HCT116 (cell line): Measurements from ENCODE around the gene MMP21.

Experiments used
- EGR1 ChIP-seq: IDR thresholded peaks from 2 replicates; pipeline ENCODE4 v1.6.1; 2012; ENCODE audit warnings: low read depth
- TF ChIP-seq, protein P1 (sequence below), 3 experiments: fragments of 200-600 bp in 1 of 3; sonication (generic) in 1 of 3; IDR thresholded peaks in 2 of 3; conservative IDR thresholded peaks in 1 of 3; 2 replicates each; pipeline ENCODE4 v1.5.1; 2012 to 2017; ENCODE audit warnings: low read depth in 2 of 3, low read length in 2 of 3, antibody characterized with exemption in 1 of 3, borderline replicate concordance in 1 of 3, control low read depth in 1 of 3, mild to moderate bottlenecking in 1 of 3, mixed read lengths in 1 of 3, mixed run types in 1 of 3, moderate library complexity in 1 of 3; ENCODE audit not compliant: insufficient read depth in 1 of 3

DNA sequence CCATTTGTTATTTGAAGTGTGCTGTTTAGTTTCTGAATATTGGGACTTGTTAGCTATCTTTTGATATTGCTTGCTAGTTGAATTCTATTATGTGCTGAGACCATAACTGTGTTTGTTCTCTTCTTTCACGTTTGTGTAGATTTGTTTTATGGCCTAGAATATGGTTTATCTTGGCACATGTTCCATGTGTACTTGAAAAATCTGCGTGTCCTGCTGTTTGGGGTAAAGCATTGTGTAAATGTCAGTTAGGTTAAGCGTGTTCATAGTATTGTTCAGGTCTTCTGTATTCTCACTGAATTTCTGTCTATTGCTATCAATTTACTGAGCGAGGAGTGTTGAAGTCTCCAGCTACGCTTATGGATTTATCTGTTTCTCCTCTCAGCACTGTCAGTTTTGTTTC is 19.4 kb downstream of the MMP21 start:
- TF ChIP-seq EGR1 = no peak
- TF ChIP-seq, protein P1, sequence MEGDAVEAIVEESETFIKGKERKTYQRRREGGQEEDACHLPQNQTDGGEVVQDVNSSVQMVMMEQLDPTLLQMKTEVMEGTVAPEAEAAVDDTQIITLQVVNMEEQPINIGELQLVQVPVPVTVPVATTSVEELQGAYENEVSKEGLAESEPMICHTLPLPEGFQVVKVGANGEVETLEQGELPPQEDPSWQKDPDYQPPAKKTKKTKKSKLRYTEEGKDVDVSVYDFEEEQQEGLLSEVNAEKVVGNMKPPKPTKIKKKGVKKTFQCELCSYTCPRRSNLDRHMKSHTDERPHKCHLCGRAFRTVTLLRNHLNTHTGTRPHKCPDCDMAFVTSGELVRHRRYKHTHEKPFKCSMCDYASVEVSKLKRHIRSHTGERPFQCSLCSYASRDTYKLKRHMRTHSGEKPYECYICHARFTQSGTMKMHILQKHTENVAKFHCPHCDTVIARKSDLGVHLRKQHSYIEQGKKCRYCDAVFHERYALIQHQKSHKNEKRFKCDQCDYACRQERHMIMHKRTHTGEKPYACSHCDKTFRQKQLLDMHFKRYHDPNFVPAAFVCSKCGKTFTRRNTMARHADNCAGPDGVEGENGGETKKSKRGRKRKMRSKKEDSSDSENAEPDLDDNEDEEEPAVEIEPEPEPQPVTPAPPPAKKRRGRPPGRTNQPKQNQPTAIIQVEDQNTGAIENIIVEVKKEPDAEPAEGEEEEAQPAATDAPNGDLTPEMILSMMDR (IDR thresholded peaks at IDR 0.05 in 2 of 3, conservative IDR thresholded peaks at IDR 0.05 in 1 of 3; ENCODE audit: borderline replicate concordance in 1 of 3, insufficient read depth in 1 of 3, low read depth in 2 of 3, low read length in 2 of 3) = no peak
